Stimulated activated CD8-positive, alpha-beta memory T cell treated with anti-CD3 and anti-CD28 coated beads, Interleukin-7, amount 100 ng/mL, for 1 hour (primary cell): ENCODE results near the gene ATAD3B.
"Not testable (repeated sequence)": the region's sequence is repeated elsewhere in the genome, so short reads cannot be mapped to it uniquely, and the experiment has no call there.

ENCODE experiments used
- DNase-seq, 2 donors: peaks; one replicate each; pipeline ENCODE4 v3.0.0-alpha.2; 2020; ENCODE audit warnings: low read depth in 2 of 2

The ATAD3B gene

DNA sequence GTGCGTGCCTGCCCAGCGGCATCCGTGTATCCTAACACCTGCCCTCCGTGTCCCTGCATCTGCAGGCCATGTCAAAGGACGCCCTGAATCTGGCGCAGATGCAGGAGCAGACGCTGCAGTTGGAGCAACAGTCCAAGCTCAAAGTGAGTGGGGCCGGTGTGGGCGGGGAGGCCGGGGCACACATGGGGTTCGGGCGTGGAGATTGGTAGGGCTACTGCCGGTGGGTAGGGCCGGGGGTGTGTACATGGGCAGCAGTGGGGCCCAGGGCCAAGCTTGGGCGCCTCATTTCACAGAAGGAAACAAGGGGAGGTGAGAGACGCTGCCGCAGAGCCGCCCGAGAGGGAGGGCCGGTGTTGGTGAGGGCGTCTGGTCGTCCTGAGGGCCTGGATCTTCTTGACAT, 20.9 kb upstream of the ATAD3B start:
- not testable (repeated sequence) for DNase-seq

DNA sequence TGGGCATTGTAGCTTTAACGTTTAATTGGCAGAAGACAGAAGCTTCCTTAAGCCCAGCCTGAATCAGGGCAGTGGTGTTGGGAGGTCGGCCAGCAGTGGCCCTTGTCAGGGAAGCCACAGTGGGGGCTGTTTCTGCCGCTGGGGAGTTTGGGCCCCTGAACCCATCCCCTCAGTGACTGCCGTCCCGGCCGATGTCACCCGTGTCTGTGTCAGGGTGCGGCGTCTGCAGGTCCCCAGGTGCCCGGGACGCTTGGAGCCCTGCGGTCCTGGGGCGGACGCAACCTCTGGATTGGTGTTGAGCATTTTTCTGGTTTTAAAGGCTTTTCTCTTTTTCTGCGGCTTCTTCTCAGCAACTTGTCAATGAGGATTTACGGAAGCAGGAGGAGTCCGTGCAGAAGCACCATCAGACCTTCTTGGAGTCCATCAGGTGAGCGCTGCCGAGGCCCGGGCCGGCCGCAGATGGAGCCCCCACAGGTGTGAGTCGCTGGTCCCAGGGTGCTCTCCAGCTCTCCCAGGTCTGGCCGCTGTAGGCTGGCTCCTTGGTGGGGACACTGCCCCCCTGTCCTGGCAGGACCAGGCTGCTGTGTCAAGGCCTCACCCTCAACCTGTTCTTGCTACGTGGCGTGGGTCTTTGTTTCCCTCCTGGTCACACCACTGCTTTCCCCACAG, 19.7 kb upstream of the ATAD3B start:
- DNase-seq: no peak

DNA sequence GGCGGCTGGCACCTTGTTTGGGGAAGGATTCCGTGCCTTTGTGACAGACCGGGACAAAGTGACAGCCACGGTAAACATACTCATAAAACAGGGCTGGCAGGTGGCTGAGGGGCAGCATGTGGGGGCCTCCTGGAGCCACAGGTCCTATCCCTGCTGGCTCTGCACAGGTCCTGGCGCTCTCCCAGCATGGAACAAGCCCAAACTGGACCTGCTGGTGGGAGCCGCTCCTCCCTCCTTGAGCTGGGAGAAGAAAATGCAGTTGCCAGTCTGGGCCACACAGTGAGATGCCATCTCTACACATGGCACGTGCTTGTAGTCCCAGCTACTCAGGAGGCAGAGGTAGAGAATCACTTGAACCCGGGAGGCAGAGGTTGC, 19.2 kb upstream of the ATAD3B start:
- DNase-seq: not testable (repeated sequence)

DNA sequence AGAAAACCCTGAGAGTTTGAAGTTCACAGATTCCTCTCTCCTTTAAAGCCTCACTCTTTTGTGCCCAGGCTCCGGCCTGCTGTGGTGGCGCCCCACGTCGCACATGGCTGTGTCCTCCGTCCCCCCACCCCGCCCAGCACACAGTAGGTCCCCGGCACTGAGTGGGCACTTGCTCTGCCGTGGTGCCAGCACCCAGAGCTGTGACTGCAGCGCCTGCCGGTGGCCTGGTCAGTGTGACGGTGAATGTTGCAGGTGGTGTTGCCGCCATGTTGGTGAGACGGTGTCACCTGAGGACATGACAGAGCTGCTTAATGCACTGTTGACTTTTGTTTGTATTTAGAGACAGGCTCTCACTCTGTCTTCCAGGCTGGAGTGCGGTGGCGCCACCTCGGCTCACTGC, 18.7 kb upstream of the ATAD3B start:
- no peak for DNase-seq

DNA sequence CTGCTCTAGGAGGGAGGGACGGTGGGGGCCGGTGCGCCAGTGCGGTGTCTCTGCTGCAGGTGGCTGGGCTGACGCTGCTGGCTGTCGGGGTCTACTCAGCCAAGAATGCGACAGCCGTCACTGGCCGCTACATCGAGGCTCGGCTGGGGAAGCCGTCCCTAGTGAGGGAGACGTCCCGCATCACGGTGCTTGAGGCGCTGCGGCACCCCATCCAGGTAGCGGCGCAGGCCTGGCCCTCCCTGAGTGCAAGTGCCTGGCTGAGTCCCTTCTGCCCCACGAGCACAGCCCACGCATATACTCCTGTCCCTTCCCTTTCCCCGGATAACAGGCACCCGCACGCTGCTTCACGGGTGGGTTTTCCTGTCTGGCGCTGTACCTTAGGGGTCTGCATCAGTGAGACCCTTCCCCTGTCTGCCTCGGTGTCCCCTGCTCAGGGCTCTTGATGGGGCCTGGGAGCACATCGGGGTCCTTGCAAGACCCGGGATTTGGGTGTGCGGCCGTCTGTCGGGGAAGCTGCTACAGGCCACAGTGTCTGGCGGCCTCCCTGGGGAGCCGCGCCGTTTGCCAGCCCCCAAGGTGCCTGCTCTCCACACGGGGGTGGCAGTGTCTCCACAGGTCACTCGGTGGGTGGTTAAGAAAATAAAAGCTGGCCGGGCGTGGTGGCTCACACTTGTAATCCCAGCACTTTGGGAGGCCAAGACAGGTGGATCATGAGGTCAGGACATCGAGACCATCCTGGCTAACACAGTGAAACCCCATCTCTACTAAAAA, 17.1 kb upstream of the ATAD3B start:
- DNase-seq: not testable (repeated sequence)

DNA sequence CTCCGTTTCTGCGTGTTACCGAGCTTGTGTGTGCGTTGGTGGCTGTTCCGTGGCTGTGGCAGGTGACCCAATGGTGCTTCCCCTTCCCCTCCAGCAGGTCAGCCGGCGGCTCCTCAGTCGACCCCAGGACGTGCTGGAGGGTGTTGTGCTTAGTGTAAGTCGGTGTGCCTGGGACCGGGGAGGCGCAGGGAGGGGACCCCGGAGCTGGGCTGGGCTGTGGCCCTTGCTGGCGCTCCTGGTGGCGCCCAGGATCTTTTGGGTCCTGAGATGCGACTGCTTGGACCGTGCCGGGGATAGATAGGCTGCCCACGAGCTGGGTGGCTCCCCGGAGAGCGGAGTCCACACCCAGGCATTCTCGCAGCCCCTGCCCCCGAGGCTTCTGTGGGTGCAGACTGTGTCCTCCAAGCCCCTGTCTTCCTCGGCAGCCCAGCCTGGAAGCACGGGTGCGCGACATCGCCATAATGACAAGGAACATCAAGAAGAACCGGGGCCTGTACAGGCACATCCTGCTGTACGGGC, 16.1 kb upstream of the ATAD3B start:
- DNase-seq: no peak

DNA sequence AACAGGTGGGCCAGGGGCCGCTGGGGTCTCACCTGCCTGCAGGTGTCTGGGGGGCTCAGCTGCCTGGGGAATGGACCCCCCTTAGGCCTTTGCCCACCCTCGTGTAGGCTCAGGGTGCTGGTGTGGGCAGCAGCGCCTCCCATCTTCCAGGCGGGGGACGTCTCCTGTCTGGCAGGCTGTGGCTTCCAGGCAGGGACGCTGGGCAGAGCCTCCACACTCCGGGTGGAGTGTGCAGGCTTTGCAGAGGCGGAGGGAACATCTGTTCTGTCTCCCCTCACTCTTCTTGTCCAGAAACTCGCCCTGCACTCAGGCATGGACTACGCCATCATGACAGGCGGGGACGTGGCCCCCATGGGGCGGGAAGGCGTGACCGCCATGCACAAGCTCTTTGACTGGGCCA, 15.6 kb upstream of the ATAD3B start:
- not testable (repeated sequence) for DNase-seq

DNA sequence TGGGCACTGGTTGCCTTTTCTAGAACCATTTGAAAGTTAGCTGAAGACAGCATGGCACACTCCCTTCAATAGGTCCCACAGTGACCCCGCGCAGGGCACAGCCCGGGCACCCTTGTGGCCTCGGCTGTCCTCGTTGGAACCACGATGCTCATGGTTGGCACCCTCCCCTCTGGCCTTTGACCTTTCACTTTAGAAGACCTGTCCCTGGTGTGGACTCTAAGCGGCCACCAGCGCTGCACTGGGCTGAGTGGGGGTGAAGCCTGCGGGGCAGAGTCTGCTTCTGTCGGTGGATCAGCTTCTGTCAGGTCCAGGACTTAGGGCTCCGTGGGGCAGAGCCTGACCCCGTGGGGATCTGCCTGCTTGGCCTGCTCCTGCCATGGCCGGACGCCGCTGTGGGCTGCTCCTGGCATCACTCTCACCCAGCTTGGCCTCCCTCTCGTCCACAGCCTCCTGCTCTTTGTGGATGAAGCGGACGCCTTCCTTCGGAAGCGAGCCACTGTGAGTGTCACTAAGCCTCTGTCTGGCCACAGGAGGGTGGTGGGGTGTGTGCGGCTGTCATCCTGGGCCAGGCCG, 14.8 kb upstream of the ATAD3B start:
- DNase-seq: not testable (repeated sequence)

DNA sequence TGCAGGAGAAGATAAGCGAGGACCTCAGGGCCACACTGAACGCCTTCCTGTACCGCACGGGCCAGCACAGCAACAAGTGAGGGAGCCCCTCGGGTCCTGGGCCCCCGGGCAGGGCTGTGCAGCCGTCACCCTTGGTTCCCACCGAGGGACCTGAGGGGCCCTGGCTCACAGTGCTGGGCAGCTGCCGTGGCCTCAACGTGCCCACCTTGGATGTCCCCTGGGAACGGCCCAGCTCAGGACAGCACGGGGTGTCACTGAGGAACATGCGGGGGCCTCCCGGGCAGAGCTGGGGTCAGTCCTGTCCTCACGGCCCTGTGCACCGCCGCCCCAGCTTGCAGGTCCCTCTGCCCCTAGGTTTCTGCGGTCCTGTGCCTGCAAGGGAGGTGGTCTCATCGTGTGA, 12.4 kb upstream of the ATAD3B start:
- DNase-seq: not testable (repeated sequence)

DNA sequence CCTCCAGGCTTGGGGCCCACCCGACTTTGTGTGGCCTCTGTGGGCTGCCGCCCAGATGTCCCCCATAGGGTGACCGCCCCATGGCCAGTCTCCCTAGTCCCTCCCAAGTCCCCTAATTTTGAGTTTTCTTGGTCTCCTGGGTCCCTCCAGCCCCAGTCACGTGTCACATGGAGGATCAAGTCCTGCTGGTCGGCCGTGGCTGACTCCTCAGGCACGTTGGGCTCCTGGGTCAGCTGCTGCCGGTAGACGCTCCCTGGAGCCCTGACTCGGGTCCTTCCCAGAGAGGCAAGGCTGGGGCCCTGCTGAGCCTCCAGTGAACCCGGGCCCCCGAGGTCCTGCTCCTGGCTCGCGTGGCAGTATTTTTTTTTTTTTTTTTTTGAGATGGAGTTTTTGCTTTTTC, 11.9 kb upstream of the ATAD3B start:
- not testable (repeated sequence) for DNase-seq

DNA sequence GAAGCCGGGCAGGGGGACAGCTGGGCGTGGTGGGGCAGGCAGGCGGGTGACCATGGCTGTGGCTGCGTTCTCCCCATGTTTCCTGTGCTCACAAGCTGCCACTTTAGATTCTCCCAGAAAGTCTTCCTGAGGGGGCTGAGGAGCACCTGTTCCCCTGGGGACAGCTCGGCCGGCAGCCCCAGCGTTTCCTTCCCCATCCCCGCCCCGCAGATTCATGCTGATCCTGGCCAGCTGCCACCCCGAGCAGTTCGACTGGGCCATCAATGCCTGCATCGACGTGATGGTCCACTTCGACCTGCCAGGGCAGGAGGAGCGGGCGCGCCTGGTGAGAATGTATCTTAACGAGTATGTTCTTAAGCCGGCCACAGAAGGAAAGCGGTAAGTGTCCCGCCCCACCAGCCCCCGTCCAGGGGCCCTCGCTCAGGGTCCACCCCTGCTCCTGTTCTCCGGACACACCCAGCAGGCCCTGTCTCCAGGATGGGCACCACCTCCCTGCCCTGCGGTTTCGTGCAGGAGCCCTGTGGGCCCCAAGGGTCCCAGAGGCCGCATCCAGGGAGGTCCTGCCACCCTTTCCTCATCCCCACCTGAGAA, 10.9 kb upstream of the ATAD3B start:
- DNase-seq: no peak

DNA sequence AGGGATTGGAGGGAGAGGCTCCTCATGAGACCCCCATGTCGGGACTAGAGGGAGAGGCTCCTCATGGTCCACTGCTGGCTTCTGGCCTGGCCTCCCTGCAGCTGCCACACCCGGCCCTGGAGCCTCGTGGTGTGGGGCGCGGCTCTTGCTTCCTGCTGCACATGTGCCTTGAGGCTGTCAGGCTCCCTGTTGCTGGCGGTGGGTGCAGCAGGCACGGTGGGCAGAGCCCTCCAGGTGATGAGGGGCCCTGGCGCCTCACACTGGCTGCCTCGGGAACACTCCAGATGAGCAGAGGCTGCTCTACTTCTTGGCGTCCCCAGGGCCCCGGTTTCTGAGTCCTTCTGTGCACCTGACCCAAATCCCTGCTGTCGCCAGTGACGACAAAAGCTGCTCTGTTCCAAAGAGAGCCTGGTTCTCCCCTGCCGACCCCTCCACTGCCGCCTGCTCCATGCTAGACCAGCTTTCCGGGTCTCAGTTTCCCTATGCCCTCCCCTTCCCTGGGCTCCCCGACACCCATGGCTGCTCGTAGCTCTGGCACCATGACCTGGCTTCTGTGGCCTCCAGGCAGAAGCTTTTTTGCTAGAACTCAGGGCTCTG, 9.7 kb upstream of the ATAD3B start:
- no peak for DNase-seq

DNA sequence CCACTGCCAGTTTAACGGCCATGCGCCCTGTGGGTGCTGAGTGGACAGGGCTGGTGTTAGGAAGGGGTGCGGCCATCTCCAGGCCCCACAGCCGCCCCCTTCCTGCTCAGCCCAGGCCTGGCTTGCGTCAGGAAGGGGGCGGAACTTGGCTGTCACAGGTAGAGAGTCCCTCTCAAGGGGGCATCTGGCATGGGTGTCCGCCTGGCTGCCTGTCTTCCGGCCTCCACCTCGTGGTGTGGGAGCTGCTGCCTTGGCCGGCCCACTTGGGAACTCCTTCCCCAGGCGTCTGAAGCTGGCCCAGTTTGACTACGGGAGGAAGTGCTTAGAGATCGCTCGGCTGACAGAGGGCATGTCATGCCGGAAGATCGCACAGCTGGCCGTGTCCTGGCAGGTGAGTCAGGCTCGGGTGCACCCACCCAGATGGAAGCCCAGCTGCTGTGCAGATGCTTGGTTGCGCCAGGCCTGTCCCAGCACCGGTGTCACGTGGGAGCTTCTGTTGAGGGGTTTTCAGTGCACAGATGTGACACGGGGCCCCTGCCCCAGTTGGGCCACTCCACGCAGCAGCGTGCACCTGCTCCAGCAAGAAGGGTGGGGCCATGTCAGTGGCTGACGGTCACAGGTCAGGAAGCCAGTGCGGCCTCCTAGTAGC, 9.1 kb upstream of the ATAD3B start:
- DNase-seq: no peak

DNA sequence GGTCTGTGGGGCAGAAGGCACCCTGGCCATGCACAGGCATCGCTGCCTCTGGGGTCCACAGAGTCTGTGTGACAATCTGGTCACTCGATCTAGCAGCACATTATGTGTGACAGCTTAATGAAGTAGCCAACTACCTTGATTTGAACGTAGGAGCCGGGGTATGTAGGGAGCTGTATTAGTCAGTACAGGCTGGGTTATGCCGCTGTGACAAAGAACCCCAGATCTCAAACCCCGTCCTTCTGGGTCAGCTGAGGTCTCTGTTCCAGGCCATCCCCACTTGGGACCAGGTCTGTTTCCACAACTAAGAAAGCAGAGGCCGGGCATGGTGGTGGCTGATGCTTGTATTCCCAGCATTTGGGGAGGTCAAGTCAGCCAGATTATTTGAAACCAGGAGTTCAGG, 8.3 kb upstream of the ATAD3B start:
- no peak for DNase-seq

DNA sequence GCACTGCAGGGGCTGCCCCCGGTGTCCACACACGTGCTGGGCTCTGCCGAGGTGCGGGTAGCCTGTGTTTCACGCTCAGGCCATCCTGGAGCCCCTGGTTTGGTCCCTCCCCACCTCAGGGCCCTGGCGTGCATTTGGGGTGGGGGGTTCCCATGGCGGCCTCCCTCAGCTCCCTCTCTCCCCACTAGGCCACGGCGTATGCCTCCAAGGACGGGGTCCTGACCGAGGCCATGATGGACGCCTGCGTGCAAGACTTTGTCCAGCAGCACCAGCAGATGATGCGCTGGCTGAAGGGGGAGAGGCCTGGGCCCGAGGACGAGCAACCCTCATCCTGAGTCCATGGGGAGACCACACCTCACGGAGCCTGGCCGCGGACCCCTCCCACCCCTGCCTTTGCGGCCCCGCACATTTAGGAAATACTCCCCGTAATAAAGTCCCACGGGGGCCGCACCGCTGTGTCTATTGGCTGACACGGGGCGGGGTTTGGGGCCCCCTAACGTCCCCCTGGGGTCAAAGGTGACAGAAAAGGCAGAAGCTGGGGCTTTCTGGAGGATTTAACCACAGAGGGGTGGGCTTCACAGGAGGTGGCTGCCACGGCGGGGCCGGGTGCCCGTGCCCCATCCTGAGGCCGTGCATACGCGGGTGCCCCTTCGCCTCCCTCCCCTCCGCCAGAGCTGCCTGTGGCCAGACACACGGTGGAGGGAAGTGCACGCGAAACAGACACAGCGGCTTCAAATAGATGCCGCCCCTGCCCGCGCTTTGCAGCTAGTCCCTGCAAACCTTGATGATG, 3.2 kb upstream of the ATAD3B start:
- not testable (repeated sequence) for DNase-seq

DNA sequence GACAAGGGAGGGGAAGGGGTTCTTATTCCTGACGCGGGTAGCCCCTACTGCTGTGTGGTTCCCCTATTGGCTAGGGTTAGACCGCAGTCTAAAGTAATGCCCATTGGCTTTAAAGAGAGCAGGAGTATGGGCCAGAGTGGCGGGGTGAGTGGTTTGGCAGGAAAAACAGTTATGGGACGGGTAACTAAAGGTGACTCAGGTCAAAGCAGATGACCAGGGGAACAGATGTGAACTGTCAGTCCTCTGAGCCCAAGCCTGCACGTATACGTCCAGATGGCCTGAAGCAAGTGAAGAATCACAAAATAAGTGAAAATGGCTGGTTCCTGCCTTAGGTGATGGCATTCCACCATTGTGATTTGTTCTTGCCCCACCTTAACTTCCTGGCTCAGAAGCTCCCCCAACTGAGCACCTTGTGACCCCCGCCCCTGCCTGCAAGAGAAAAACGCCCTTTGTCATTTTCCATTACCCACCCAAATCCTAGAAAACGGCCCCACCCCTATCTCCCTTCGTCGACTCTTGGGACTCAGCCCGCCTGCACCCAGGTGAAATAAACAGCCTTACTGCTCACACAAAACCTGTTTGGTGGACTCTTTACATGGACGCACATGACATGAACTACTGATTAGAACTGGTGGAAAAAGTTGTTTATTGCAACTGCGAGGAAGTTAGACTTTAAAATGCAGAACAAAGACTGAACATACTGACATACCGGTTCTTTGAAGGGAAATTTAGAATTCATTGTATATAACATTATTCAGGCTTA, 758 bp upstream of the ATAD3B start:
- no peak for DNase-seq

DNA sequence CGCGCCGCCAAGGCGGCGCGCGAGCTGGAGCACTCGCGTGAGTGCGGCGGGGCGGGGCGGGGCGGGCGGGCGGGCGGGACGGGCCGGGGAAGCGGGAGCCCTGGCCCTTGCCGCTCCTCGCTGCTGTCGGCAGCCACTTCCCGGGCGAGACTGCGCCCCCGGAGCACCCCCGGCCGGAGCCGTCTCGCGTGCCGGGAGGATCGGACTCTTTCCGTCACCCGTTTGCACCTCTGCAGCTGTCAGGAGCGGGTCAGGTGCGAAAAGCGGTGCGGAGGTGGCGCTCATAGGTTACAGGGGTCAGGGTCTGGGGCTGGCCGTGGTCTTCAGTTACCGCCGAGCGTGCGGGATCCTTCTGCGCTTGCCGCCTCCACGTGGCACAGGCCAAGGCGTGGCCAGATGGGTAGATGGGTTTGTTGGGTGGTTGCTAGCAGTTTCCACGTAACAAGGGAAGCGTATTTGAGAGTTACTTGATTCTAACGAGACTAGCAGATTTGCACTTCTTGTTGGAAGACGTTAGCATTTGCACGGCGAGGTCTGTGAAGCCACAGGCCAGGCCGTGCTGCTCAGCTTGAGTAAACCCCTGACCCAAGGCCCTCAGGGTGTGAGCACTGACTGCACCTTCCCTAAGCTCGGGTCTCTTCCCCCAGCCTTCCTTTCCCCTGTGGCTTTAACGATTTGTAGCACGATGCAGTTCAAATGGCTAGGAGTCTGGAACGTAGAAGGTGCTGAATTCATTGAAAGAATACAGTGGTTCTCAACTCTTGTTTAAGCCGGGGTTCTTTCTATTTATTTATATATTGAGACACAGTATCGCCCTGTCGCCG, 700 bp downstream of the ATAD3B start:
- not testable (repeated sequence) for DNase-seq

DNA sequence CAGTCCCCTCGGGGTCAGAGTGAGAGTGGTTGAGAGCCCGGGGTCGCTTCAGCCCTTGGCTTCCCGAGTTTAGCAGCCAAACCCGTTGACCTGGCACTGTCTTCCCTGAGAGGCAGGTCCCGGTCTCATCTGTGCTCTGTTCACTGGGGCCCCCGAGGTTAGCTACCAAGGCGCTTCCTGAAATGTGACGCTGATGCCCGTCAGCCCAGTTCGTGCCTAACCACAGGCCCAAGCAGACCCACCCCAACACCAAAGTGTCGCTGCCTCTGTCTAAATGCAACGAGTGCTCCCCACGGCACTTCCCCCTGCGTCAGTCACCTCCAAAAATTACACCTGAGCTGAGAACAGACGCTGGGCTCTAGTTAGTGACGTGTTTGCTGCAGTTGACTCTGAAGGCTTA, 4.4 kb downstream of the ATAD3B start:
- DNase-seq: not testable (repeated sequence)

DNA sequence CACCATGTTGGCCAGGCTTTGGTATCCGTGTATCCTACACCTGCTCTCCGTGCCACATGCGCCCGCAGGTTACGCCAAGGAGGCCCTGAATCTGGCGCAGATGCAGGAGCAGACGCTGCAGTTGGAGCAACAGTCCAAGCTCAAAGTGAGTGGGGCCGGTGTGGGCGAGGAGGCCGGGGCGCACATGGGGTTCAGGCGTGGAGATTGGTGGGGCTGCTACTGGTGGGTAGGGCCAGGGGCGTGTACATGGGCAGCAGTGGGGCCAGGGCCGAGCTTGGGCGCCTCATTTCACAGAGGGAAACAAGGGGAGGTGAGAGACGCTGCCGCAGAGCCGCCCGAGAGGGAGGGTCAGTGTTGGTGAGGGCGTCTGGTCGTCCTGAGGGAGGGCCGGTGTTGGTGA, 5.6 kb downstream of the ATAD3B start:
- DNase-seq: no peak
